Hepatocyte (in vitro differentiated cells): Measurements from ENCODE around the gene COX5A.

Source experiments
- CTCF ChIP-seq: fragments of 200-600 bp; sonication (generic); IDR thresholded peaks from 2 replicates; pipeline ENCODE4 v1.5.1; 2016; ENCODE audit warnings: antibody characterized with exemption, mild to moderate bottlenecking; ENCODE audit not compliant: poor library complexity
- EZH2 ChIP-seq: fragments of 200-600 bp; sonication (generic); IDR thresholded peaks from 2 replicates; pipeline ENCODE4 v1.6.1; 2016; ENCODE audit warnings: antibody characterized with exemption, mild to moderate bottlenecking, borderline replicate concordance

- TF ChIP-seq CTCF = no peak
- TF ChIP-seq EZH2 = no peak
These were observed 19.0 kb upstream of the COX5A start, which contains the start of gene RPP25 for GRCh38 chr15:74956648-74957475.
